H9 (cell line): Measurements from ENCODE around the gene DIO1. TPM values are rescaled to one million over a fixed set of nuclear protein-coding genes. Genes with fewer than 3 reads are reported as not detected.
A peak's percentile ranks its signal among the peaks of the same experiment; 100 is the strongest.

Source experiments
- DNase-seq: peaks from one replicate; pipeline ENCODE4 v3.0.0-alpha.2; 2017
- H2AFZ ChIP-seq: one replicate; pipeline ENCODE4 v1.6.1; 2013; ENCODE audit warnings: mild to moderate bottlenecking, low read length, control low read depth, moderate library complexity
- H2AK5ac ChIP-seq: 2 replicates; pipeline ENCODE4 v1.6.1; 2013; ENCODE audit warnings: low read length, control low read depth, mixed read lengths; ENCODE audit not compliant: insufficient read length
- H2BK120ac ChIP-seq: one replicate; pipeline ENCODE4 v1.6.1; 2013; ENCODE audit warnings: low read depth, mild to moderate bottlenecking, low read length, control low read depth, inconsistent platforms; ENCODE audit not compliant: poor library complexity, severe bottlenecking
- H2BK12ac ChIP-seq: 2 replicates; pipeline ENCODE4 v1.6.1; 2013; ENCODE audit warnings: low read length, control low read depth, mixed read lengths, low read depth; ENCODE audit not compliant: insufficient read length
- H2BK15ac ChIP-seq: 2 replicates; pipeline ENCODE4 v1.6.1; 2013; ENCODE audit warnings: low read depth, low read length, control low read depth
- H2BK20ac ChIP-seq: one replicate; pipeline ENCODE4 v1.6.1; 2013; ENCODE audit warnings: low read depth, mild to moderate bottlenecking, low read length, control low read depth, inconsistent platforms; ENCODE audit not compliant: poor library complexity, severe bottlenecking
- H2BK5ac ChIP-seq: 2 replicates; pipeline ENCODE4 v1.6.1; 2013; ENCODE audit warnings: low read length, control low read depth, mixed read lengths; ENCODE audit not compliant: insufficient read length
- H3K14ac ChIP-seq: 2 replicates; pipeline ENCODE4 v1.6.1; 2013; ENCODE audit warnings: low read length, control low read depth; ENCODE audit not compliant: insufficient read depth
- H3K18ac ChIP-seq: 2 replicates; pipeline ENCODE4 v1.6.1; 2013; ENCODE audit warnings: low read depth, mild to moderate bottlenecking, mixed read lengths, low read length, control low read depth; ENCODE audit not compliant: insufficient read length
- H3K23ac ChIP-seq: 2 replicates; pipeline ENCODE4 v1.6.1; 2013; ENCODE audit warnings: low read length, control low read depth, mixed read lengths, low read depth; ENCODE audit not compliant: insufficient read length
- H3K23me2 ChIP-seq: 2 replicates; pipeline ENCODE4 v1.6.1; 2013; ENCODE audit warnings: low read depth, mild to moderate bottlenecking, mixed read lengths, low read length, control low read depth; ENCODE audit not compliant: insufficient read length, poor library complexity, severe bottlenecking
- H3K27ac ChIP-seq: 2 replicates; pipeline ENCODE4 v1.5.1; 2013; ENCODE audit warnings: low read length, control low read depth, mixed read lengths, low read depth; ENCODE audit not compliant: insufficient read length
- H3K27me3 ChIP-seq: 2 replicates; pipeline ENCODE4 v1.6.1; 2013; ENCODE audit warnings: low read length, control low read depth, inconsistent platforms; ENCODE audit not compliant: insufficient read depth
- H3K4ac ChIP-seq: 2 replicates; pipeline ENCODE4 v1.6.1; 2013; ENCODE audit warnings: low read depth, mild to moderate bottlenecking, control low read depth, inconsistent platforms, low read length, moderate library complexity
- H3K4me1 ChIP-seq: 2 replicates; pipeline ENCODE4 v1.6.1; 2013; ENCODE audit warnings: low read length, control low read depth, inconsistent platforms; ENCODE audit not compliant: insufficient read depth
- H3K4me2 ChIP-seq: 2 replicates; pipeline ENCODE4 v1.6.1; 2013; ENCODE audit warnings: low read length, control low read depth, mixed read lengths; ENCODE audit not compliant: insufficient read length, insufficient read depth
- H3K56ac ChIP-seq: 2 replicates; pipeline ENCODE4 v1.6.1; 2013; ENCODE audit warnings: low read depth, mild to moderate bottlenecking, mixed read lengths, low read length, control low read depth; ENCODE audit not compliant: insufficient read length
- H3K79me1 ChIP-seq: 2 replicates; pipeline ENCODE4 v1.6.1; 2013; ENCODE audit warnings: low read depth, mild to moderate bottlenecking, moderate library complexity, low read length, control low read depth, inconsistent platforms; ENCODE audit not compliant: insufficient read depth, poor library complexity, severe bottlenecking
- H3K79me2 ChIP-seq: 2 replicates; pipeline ENCODE4 v1.6.1; 2013; ENCODE audit warnings: low read length, control low read depth, inconsistent platforms; ENCODE audit not compliant: insufficient read depth
- H3K9ac ChIP-seq: 2 replicates; pipeline ENCODE4 v1.6.1; 2013; ENCODE audit warnings: low read length, control low read depth, mixed read lengths; ENCODE audit not compliant: insufficient read length; ENCODE audit errors: extremely low read depth
- H3K9me3 ChIP-seq: one replicate; pipeline ENCODE4 v1.6.1; 2013; ENCODE audit warnings: low read depth, low read length, inconsistent platforms; ENCODE audit not compliant: control insufficient read depth
- H3T11ph ChIP-seq: one replicate; pipeline ENCODE4 v1.6.1; 2013; ENCODE audit warnings: mild to moderate bottlenecking, low read length, control low read depth, inconsistent platforms
- H4K20me1 ChIP-seq: one replicate; pipeline ENCODE4 v1.6.1; 2013; ENCODE audit not compliant: control insufficient read depth, insufficient read length, insufficient read depth
- H4K5ac ChIP-seq: 2 replicates; pipeline ENCODE4 v1.6.1; 2013; ENCODE audit warnings: low read depth, mild to moderate bottlenecking, mixed read lengths, low read length, control low read depth; ENCODE audit not compliant: insufficient read length
- H4K8ac ChIP-seq: replicated peaks from 2 replicates; pipeline ENCODE4 v1.6.1; 2013; ENCODE audit warnings: low read length, control low read depth, mixed read lengths, low read depth; ENCODE audit not compliant: insufficient read length
- H4K91ac ChIP-seq: 2 replicates; pipeline ENCODE4 v1.6.1; 2013; ENCODE audit warnings: low read depth, mild to moderate bottlenecking, moderate library complexity, mixed read lengths, low read length, control low read depth; ENCODE audit not compliant: insufficient read length
- H3K27ac Mint-ChIP-seq, 3 experiments: 2 replicates in 2 of 3; 3 replicates in 1 of 3; pipeline ENCODE4 v1.8.0; 2020 to 2021; ENCODE audit warnings: mixed read lengths in 3 of 3, mild to moderate bottlenecking in 1 of 3, moderate library complexity in 1 of 3
- H3K27me3 Mint-ChIP-seq: 2 replicates; pipeline ENCODE4 v1.8.0; 2021; ENCODE audit warnings: low read depth, mild to moderate bottlenecking, moderate library complexity, mixed read lengths
- H3K36me3 Mint-ChIP-seq, 3 experiments: 2 replicates in 2 of 3; 3 replicates in 1 of 3; pipeline ENCODE4 v1.8.0; 2020 to 2021; ENCODE audit warnings: low read depth in 3 of 3, mixed read lengths in 3 of 3; ENCODE audit not compliant: insufficient read depth in 1 of 3
- H3K4me1 Mint-ChIP-seq, 2 experiments: 2 replicates each; pipeline ENCODE4 v1.8.0; 2020; ENCODE audit warnings: mixed read lengths in 2 of 2
- H3K4me3 Mint-ChIP-seq, 2 experiments: 2 replicates in 1 of 2; 3 replicates in 1 of 2; pipeline ENCODE4 v1.8.0; 2020 to 2021; ENCODE audit warnings: mild to moderate bottlenecking in 2 of 2, mixed read lengths in 2 of 2, moderate library complexity in 1 of 2
- H3K9me3 Mint-ChIP-seq, 2 experiments: 2 replicates in 1 of 2; 3 replicates in 1 of 2; pipeline ENCODE4 v1.8.0; 2020; ENCODE audit warnings: mild to moderate bottlenecking in 2 of 2, mixed read lengths in 2 of 2, moderate library complexity in 1 of 2
- WGBS: extraction: QIAGEN DNeasy Blood & Tissue Kit; methylation state at CpG from one replicate; pipeline ENCODE4 v1.1.7; 2013; ENCODE audit warnings: missing lambda C conversion rate, low lambda C conversion rate, mixed read lengths; ENCODE audit not compliant: insufficient read length; ENCODE audit errors: extremely low coverage; 5-methylcytosine and 5-hydroxymethylcytosine counted together
- total RNA-seq: library from RNA; stranded (reverse); gene quantifications from 2 replicates; pipeline ENCODE4 v1.2.1, GENCODE V29; 2021
- TF ChIP-seq, protein P1 (sequence below): fragments of 200-600 bp; sonication (generic); conservative IDR thresholded peaks from 3 replicates; pipeline ENCODE4 v1.8.0; 2021; ENCODE audit warnings: antibody characterized with exemption, mild to moderate bottlenecking

DIO1 gene
- total RNA-seq, 1 experiment from 2014 or later, result not detected

DNA sequence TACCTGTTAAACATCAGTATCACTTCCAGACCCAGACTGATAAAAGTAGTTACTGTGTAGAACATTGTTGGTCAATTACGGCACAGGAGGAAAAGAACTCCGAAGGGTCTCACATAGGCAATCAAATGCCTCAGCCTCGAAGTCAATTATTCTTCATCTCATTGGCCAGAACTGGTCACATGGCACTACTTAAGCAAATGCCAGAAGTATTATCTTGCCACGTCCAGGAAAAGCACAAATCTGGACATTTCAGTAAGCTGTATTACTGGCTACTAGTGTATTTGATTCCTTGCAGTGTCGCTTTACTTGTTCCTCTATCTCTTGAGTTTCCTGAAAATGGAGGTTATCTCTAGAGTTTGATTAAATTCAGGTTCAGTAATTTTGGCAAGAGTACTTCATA lies 24.4 kb downstream of the DIO1 start:
- Histone ChIP-seq H4K20me1 (no peaks in the 10 kb centered on the region), H2BK20ac (peak overlapping the region; percentile 45), H3K9me3 (no peaks in the 10 kb centered on the region), H3K23me2 (no peaks in the 10 kb centered on the region), H3K79me2 (no peaks in the 10 kb centered on the region), H2BK5ac (no peak overlapping the region), H3K23ac (no peak overlapping the region), H2BK15ac (no peak overlapping the region), H4K91ac (no peak overlapping the region), H3K4me1 (peaks cover 10% of the 10 kb centered on the region; the same call in 1 of the 2 replicates), H3K14ac (no peak overlapping the region), H2AK5ac (no peak overlapping the region), H2BK12ac (no peak overlapping the region), H4K5ac (no peak overlapping the region), H3K18ac (no peak overlapping the region), H3T11ph (no peak overlapping the region), H2BK120ac (no peak overlapping the region), H2AFZ (no peak overlapping the region), H3K9ac (no peak overlapping the region), H3K4ac (no peak overlapping the region), H3K79me1 (no peaks in the 10 kb centered on the region), H3K27ac (no peak overlapping the region), H4K8ac (no peak overlapping the region), H3K4me2 (no peak overlapping the region), H3K56ac (no peak overlapping the region), H3K27me3 (no peaks in the 10 kb centered on the region)
- no peak overlapping the region for H3K4me3 Mint-ChIP-seq
- no peak for DNase-seq
- peaks cover 0 to 5% of the 10 kb centered on the region in 2 experiments; a peak in 2 of 5 replicates for H3K9me3 Mint-ChIP-seq
- peaks cover 18 to 22% of the 10 kb centered on the region in 2 experiments for H3K4me1 Mint-ChIP-seq
- no peak overlapping the region for H3K27ac Mint-ChIP-seq
- H3K36me3 Mint-ChIP-seq, result peaks cover 10 to 36% (median 27%) of the 10 kb centered on the region in 3 experiments
- TF ChIP-seq, protein P1, sequence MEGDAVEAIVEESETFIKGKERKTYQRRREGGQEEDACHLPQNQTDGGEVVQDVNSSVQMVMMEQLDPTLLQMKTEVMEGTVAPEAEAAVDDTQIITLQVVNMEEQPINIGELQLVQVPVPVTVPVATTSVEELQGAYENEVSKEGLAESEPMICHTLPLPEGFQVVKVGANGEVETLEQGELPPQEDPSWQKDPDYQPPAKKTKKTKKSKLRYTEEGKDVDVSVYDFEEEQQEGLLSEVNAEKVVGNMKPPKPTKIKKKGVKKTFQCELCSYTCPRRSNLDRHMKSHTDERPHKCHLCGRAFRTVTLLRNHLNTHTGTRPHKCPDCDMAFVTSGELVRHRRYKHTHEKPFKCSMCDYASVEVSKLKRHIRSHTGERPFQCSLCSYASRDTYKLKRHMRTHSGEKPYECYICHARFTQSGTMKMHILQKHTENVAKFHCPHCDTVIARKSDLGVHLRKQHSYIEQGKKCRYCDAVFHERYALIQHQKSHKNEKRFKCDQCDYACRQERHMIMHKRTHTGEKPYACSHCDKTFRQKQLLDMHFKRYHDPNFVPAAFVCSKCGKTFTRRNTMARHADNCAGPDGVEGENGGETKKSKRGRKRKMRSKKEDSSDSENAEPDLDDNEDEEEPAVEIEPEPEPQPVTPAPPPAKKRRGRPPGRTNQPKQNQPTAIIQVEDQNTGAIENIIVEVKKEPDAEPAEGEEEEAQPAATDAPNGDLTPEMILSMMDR, result no peak
- no peaks in the 10 kb centered on the region for H3K27me3 Mint-ChIP-seq
- no CpG with 5 or more reads among the region's 5 CpGs for WGBS
